Ishikawa (cell line): ENCODE measurements around the gene CCDC88C.

Experiments used
- CEBPB ChIP-seq: IDR thresholded peaks from 2 replicates; pipeline ENCODE4 v1.6.1; 2012
- CREB1 ChIP-seq: IDR thresholded peaks from 2 replicates; pipeline ENCODE4 v1.6.1; 2012; ENCODE audit warnings: low read depth
- EGR1 ChIP-seq: IDR thresholded peaks from 2 replicates; pipeline ENCODE4 v1.6.1; 2012
- EP300 ChIP-seq: IDR thresholded peaks from 2 replicates; pipeline ENCODE4 v1.6.1; 2012; ENCODE audit warnings: borderline replicate concordance
- FOXM1 ChIP-seq: IDR thresholded peaks from 2 replicates; pipeline ENCODE4 v1.6.1; 2012; ENCODE audit warnings: low read depth, borderline replicate concordance
- MAX ChIP-seq: IDR thresholded peaks from 2 replicates; pipeline ENCODE4 v1.6.1; 2012
- NFIC ChIP-seq: IDR thresholded peaks from 2 replicates; pipeline ENCODE4 v1.6.1; 2012
- RAD21 ChIP-seq: IDR thresholded peaks from 2 replicates; pipeline ENCODE4 v1.6.1; 2012; ENCODE audit warnings: low read depth
- TAF1 ChIP-seq: IDR thresholded peaks from 2 replicates; pipeline ENCODE4 v1.6.1; 2012; ENCODE audit warnings: low read depth, mild to moderate bottlenecking
- TCF12 ChIP-seq: IDR thresholded peaks from 2 replicates; pipeline ENCODE4 v1.6.1; 2012; ENCODE audit warnings: low read depth
- TEAD4 ChIP-seq: IDR thresholded peaks from 2 replicates; pipeline ENCODE4 v1.6.1; 2012
- YY1 ChIP-seq: IDR thresholded peaks from 2 replicates; pipeline ENCODE4 v1.6.1; 2012; ENCODE audit warnings: low read depth
- ZBTB7A ChIP-seq: IDR thresholded peaks from 2 replicates; pipeline ENCODE4 v1.6.1; 2012; ENCODE audit warnings: low read depth
- TF ChIP-seq, protein P1 (sequence below): IDR thresholded peaks from 2 replicates; pipeline ENCODE4 v1.6.1; 2012
- TF ChIP-seq, protein P2 (sequence below): IDR thresholded peaks from 2 replicates; pipeline ENCODE4 v1.6.1; 2012; ENCODE audit warnings: low read depth, mild to moderate bottlenecking

The CCDC88C gene

GRCh38 chr14:91390165-91390778 lies 27.3 kb downstream of the CCDC88C start:
- TF ChIP-seq FOXM1 = no peak
- TF ChIP-seq NFIC = no peak
- TF ChIP-seq TAF1 = no peak
- no peak for TF ChIP-seq EP300
- TF ChIP-seq CREB1 = no peak

- TF ChIP-seq, protein P1, sequence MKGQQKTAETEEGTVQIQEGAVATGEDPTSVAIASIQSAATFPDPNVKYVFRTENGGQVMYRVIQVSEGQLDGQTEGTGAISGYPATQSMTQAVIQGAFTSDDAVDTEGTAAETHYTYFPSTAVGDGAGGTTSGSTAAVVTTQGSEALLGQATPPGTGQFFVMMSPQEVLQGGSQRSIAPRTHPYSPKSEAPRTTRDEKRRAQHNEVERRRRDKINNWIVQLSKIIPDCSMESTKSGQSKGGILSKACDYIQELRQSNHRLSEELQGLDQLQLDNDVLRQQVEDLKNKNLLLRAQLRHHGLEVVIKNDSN = no peak
- TF ChIP-seq YY1 (no peak), CREB1 (no peak), CEBPB (no peak), TEAD4 (no peak), NFIC (no peak), MAX (no peak), ZBTB7A (no peak), FOXM1 (no peak), EP300 (no peak), TAF1 (no peak), RAD21 (no peak), TCF12 (no peak), EGR1 (no peak)
- TF ChIP-seq, protein P2, sequence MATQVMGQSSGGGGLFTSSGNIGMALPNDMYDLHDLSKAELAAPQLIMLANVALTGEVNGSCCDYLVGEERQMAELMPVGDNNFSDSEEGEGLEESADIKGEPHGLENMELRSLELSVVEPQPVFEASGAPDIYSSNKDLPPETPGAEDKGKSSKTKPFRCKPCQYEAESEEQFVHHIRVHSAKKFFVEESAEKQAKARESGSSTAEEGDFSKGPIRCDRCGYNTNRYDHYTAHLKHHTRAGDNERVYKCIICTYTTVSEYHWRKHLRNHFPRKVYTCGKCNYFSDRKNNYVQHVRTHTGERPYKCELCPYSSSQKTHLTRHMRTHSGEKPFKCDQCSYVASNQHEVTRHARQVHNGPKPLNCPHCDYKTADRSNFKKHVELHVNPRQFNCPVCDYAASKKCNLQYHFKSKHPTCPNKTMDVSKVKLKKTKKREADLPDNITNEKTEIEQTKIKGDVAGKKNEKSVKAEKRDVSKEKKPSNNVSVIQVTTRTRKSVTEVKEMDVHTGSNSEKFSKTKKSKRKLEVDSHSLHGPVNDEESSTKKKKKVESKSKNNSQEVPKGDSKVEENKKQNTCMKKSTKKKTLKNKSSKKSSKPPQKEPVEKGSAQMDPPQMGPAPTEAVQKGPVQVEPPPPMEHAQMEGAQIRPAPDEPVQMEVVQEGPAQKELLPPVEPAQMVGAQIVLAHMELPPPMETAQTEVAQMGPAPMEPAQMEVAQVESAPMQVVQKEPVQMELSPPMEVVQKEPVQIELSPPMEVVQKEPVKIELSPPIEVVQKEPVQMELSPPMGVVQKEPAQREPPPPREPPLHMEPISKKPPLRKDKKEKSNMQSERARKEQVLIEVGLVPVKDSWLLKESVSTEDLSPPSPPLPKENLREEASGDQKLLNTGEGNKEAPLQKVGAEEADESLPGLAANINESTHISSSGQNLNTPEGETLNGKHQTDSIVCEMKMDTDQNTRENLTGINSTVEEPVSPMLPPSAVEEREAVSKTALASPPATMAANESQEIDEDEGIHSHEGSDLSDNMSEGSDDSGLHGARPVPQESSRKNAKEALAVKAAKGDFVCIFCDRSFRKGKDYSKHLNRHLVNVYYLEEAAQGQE = no peak
Measured at GRCh38 chr14:91389150-91389549, 28.5 kb downstream of the CCDC88C start.

DNA sequence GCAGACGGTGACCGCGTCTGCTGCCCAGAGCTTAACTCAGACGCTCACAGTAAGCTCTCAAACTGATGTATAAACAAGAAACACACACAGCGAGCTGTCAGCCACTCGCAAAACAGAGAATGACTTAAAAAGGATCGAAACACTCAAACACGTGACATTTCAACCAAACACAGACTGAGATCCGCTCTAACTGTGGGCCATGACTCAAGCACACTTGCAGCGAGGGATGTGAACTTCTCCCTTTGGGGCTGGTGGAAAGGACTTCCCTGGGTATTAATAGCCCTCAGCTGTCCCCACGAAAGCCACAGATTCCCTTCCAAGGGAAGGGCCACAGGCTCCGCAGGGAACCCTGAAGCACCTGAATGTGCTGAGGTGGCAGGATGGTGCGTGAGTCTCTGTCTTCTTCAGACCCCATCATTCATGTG lies 29.1 kb downstream of the CCDC88C start:
- no peak for TF ChIP-seq TEAD4
- no peak for TF ChIP-seq TAF1
- no peak for TF ChIP-seq RAD21
- TF ChIP-seq ZBTB7A = no peak
- no peak for TF ChIP-seq MAX

DNA sequence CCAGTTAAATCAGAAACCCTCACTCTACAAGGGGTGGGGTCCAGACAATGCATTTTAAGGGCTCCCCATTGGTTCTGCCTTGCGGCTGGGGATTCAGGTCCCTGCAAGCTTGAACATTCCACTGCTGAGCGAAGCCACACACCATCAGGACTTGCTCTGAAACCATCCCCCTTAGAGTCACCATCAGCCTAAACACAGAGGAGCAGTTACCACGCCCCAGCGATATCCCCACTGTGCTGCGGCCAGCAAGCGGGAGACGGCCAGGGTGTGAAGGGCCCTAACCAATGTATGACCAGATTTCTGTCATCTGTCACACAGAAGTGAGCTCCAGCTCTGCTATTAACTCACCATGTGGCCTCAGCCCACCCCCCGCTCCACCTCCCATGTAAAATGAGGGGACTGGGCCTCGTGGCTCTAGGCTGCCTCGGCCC lies 29.7 kb downstream of the CCDC88C start:
- TF ChIP-seq TCF12 = no peak
- TF ChIP-seq FOXM1 = no peak
- TF ChIP-seq RAD21 = no peak
- TF ChIP-seq EP300 = no peak
- TF ChIP-seq EGR1 = no peak
- TF ChIP-seq NFIC = no peak
- no peak for TF ChIP-seq TEAD4
- TF ChIP-seq, protein P2 = no peak
- TF ChIP-seq, protein P1 = no peak

DNA sequence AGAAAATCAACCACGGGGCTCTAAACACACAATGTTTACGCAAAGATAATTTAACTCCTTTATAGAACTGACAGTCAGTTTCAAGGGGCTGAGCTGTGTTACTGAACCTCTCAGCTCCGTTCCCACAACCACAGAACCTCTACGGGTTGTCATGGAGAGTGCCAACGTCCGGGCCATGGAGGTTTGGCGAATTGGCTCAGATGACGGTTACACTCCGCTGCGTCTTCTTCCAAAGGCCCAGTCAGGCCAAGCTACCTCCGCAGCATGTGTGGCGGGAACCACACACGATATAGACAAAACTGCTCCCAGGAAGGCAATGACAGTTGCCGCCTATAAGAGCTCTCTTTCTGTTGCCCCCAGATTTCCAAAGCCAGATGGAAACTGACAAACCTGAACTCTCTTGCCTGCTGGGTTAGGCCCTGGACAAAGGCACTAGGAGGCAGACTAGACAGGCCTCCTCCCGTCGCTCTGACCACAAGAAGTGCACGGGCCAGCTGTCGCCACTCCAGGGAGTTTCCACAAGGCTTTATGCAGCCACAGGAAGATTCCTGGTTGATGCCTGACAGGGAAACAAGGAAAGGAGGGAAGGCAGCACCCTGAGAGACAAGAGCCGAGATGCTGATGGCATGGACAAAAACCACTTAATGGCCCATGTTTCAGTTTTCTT lies 30.3 kb downstream of the CCDC88C start:
- no peak for TF ChIP-seq ZBTB7A
- TF ChIP-seq, protein P1 = no peak
- no peak for TF ChIP-seq TEAD4
- no peak for TF ChIP-seq TAF1
- TF ChIP-seq CREB1 = no peak
- no peak for TF ChIP-seq RAD21
- TF ChIP-seq TCF12 = no peak
- no peak for TF ChIP-seq YY1
- no peak for TF ChIP-seq NFIC
- TF ChIP-seq CEBPB = no peak
